GM19043 (cell line): Measurements from ENCODE around the gene BUB1B.

Experiments used
- ATAC-seq: cut with Tn5 transposase; IDR thresholded peaks from one replicate; pipeline ENCODE4 v1.9.1; 2021; ENCODE audit warnings: low read depth; ENCODE audit not compliant: unreplicated experiment

The BUB1B gene

DNA sequence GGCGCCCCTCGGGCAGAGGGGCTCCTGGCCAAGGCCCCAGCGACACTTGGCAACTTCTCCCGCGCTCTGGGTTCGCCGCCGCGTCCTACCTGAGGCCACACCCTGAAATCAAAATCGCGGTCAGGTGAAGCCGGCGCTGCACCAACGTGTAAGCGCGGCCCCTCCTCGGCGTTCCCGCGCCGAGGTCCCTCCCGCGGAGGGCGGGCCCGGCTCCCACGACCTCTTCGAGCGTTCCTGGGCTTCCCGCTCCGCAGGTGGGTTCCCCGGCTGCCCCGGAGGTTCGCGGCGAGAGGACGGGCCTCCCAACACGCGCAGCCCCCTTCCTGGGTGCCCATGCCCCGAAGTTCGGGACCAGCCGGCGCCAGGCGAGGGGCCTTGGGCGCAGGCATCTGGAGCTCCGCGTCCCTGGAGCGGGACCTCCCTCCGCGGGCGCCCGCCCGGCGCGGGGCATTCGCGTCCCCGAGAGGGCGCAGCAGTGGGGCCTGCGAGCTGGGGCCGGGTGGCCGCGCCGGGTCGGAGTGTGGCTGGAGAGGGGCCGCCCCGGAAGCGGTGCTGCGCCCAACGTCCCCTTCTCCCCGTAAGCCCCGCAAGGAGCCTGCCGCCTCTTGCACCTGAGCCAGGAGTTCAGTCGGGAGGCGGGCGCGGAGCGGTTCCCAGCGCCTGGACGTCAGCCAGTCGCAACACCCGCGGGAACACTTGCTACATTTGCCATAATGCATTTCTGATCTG lies 91.7 kb downstream of the BUB1B start:
- no peak for ATAC-seq

DNA sequence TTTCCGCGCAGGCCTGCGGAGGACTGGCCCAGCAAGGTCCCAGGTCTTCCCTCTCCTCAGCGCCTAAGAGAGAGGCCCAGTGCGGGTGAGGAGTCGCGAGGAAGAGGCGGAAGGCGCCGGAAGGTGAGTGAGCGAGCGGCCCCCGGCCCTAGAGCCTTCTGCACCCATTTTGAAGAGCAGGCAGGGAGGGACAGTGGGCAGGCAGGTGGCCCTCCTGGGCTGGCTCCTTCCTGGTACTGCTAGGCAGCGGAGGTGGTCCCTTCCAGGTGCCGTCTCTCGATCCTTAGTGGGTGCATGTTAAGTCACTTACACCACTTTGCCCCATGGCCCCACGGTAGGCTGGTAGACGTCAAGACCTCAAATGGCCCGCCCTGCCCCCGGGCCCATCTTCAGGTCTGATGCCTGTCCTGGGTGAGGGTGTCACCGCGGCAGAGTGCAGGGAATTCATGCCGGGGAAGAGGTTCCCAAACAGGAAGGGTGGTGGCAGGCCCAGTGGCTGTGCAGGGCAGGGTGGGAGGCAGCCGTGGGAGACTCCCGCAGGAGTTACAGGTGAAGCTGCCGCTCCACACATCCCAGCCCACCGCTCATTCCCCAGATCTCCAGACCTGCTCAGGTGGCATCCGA lies 92.4 kb downstream of the BUB1B start:
- no peak for ATAC-seq

- no peak for ATAC-seq
These were observed 93.6 kb downstream of the BUB1B start for GRCh38 chr15:40254452-40254851.

GRCh38 chr15:40255033-40255432 lies 94.2 kb downstream of the BUB1B start:
- no peak for ATAC-seq

- no peak for ATAC-seq
These were observed 95.9 kb downstream of the BUB1B start for GRCh38 chr15:40256638-40257235.

DNA sequence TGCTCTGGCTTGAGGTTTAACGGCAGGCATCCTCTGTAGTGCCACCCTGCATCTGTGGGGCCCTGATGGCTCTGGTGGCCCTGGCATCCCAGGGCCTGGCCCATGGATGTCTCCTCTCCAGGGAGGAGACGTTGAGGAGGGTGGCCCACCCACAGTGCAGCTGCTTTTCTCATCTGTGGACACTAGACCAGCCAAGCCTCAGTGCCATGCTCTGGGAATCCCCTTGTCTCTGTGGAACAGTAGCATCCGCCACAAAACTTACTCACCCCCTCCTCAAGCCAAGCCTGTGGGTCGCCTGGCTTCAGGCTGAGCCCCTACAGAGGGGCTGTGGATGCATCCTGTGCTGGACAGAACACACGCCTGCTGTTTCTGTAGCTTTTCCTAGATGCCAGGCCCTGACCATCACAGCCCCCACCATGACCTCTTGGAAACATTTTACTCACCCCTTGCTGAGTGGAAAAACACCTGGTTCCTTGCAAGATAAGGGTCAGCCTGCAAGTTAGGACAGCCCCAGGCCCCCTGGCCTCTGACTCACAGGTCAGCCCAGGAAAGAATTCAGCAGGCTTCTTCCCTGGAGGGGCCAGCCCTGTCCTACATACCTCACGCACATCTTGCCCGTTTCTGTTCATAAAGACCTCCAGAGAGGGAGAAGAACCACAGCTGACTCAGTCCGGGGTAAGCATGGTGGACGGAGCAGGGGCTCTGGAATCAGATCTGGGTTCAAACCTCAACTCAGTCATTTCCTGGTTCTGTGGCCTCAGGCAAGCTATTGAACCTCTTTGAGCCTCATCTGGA lies 97.0 kb downstream of the BUB1B start:
- no peak for ATAC-seq

- no peak for ATAC-seq
These were observed 97.7 kb downstream of the BUB1B start for GRCh38 chr15:40258544-40258943.

GRCh38 chr15:40259021-40259420 lies 98.2 kb downstream of the BUB1B start:
- no peak for ATAC-seq

- ATAC-seq = no peak
These were observed 102.3 kb downstream of the BUB1B start for GRCh38 chr15:40263024-40263754.

- ATAC-seq = no peak
These were observed 103.7 kb downstream of the BUB1B start for GRCh38 chr15:40264321-40265153.

GRCh38 chr15:40265355-40265754 lies 104.5 kb downstream of the BUB1B start:
- no peak for ATAC-seq

- no peak for ATAC-seq
These were observed 105.0 kb downstream of the BUB1B start for GRCh38 chr15:40265875-40266274.

GRCh38 chr15:40266828-40267304 lies 106.0 kb downstream of the BUB1B start:
- no peak for ATAC-seq

DNA sequence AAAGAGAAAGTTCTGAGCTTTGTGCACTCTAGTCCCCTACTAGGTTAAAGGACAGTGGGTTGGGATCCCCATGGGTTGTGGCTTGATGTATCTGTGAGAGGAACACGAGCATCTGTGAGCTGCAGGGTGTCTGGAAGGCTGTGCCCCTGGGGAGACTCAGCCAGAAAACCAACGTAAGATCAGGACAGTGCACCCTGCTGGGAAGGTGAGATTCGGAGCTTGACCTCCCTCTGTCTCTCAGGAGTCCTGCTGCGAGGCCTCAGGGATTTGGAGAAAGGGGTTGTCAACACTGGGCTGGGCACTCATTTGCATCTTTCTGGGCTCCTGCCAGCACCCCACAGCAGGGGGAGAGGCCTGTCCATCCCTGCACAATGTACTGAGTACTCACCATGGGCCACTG lies 106.8 kb downstream of the BUB1B start:
- ATAC-seq = no peak

DNA sequence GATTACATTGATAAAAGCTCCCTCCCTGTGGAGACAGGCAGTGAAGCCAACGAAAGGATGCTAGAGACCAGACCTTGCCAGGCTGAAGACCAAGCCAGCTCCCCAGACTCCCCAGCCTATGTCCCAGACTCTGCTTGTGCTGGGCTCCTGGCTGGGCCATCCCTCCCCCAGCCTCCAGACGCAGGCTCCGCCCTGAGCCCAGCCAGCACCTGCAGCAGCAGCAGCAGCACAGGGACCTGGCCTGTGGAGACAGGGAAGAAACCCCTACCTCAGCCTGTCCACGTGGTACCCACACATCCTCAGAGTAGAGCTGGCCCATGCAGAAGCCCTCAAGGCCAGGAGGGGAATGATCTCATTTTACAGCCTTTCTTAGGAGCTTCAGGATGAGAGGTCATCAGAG lies 108.7 kb downstream of the BUB1B start:
- ATAC-seq = no peak

DNA sequence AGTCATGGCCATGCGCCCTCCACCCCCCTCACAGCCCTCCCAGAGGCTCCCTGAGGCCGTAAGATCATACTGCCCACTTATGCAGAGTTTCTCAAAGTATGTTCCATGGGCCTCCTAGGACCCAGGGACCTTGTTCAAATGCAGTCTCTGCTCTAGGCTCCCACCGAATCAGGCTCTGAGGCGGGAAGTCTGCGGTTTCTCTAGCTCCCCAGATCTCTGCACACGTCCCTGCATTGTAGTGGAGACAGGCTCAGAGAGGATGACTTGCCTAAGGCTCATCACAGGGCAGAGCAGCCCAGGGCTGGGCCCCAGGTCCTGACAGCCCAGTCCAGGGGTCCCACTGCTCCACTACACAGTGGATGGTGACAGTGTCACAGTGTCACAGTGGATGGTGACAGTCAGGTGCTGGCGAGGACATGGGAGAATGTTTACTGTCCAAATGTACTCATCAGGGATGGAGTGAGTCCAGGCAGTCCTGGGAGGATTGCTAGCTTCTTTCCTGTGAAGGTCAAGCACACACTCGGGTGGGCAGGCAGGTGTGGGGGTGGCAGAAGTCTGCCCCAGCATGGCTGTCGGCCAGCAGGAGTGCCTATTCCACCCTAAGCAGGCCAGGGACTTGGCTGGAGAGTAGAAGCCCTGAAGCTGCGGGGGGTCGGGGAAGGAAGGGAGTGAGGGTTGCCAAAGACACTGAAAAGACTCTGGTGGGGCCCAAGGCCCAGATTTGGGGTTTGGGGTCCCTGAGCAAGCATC lies 109.6 kb downstream of the BUB1B start:
- ATAC-seq = no peak
